AG09309 (cell line): Measurements from ENCODE around the gene DAAM1.
A peak's percentile ranks its signal among the peaks of the same experiment; 100 is the strongest.

Experiments used
- DNase-seq: peaks from one replicate; pipeline ENCODE4 v3.0.0-alpha.2; 2010; ENCODE audit warnings: low read depth
- H3K4me3 ChIP-seq: 2 replicates; pipeline ENCODE4 v1.5.1; 2011; ENCODE audit warnings: mild to moderate bottlenecking, low read depth, low read length, moderate library complexity; ENCODE audit not compliant: control insufficient read depth
- CTCF ChIP-seq: IDR thresholded peaks from 2 replicates; pipeline ENCODE4 v1.5.1; 2011; ENCODE audit warnings: mild to moderate bottlenecking, low read depth, low read length, inconsistent platforms; ENCODE audit not compliant: insufficient read depth, control insufficient read depth; ENCODE audit errors: missing control alignments

The DAAM1 gene

GRCh38 chr14:59213368-59214315, 25.2 kb downstream of the DAAM1 start:
- no peak overlapping the region for H3K4me3 ChIP-seq
- no peak for TF ChIP-seq CTCF
- no peak for DNase-seq

GRCh38 chr14:59214702-59215302, 26.3 kb downstream of the DAAM1 start:
- H3K4me3 ChIP-seq = no peak overlapping the region
- no peak for TF ChIP-seq CTCF
- DNase-seq = no peak

- no peak overlapping the region for H3K4me3 ChIP-seq
- DNase-seq = peak; percentile 54
- TF ChIP-seq CTCF = no peak
Observed at GRCh38 chr14:59215322-59215721, 26.9 kb downstream of the DAAM1 start.

GRCh38 chr14:59215757-59216156, 27.3 kb downstream of the DAAM1 start:
- DNase-seq = no peak

GRCh38 chr14:59217011-59217410, 28.5 kb downstream of the DAAM1 start:
- no peak for DNase-seq
- H3K4me3 ChIP-seq = no peak overlapping the region
- no peak for TF ChIP-seq CTCF

More at GRCh38 chr14:59215757-59216156, 27.3 kb downstream of the DAAM1 start:
- H3K4me3 ChIP-seq = no peak overlapping the region
- TF ChIP-seq CTCF = no peak

- no peak for TF ChIP-seq CTCF
- no peak overlapping the region for H3K4me3 ChIP-seq
- no peak for DNase-seq
Observed at GRCh38 chr14:59221568-59221967, 33.1 kb downstream of the DAAM1 start.
